GM18867 (cell line): ENCODE measurements around the gene NKX2-1.
A peak's percentile ranks its signal among the peaks of the same experiment; 100 is the strongest.
"Not testable (repeated sequence)": the region's sequence is repeated elsewhere in the genome, so short reads cannot be mapped to it uniquely, and the experiment has no call there.

Experiments used
- ATAC-seq: cut with Tn5 transposase; IDR thresholded peaks from one replicate; pipeline ENCODE4 v1.9.1; 2021; ENCODE audit warnings: mild to moderate bottlenecking, moderate library complexity; ENCODE audit not compliant: unreplicated experiment

NKX2-1 gene

DNA sequence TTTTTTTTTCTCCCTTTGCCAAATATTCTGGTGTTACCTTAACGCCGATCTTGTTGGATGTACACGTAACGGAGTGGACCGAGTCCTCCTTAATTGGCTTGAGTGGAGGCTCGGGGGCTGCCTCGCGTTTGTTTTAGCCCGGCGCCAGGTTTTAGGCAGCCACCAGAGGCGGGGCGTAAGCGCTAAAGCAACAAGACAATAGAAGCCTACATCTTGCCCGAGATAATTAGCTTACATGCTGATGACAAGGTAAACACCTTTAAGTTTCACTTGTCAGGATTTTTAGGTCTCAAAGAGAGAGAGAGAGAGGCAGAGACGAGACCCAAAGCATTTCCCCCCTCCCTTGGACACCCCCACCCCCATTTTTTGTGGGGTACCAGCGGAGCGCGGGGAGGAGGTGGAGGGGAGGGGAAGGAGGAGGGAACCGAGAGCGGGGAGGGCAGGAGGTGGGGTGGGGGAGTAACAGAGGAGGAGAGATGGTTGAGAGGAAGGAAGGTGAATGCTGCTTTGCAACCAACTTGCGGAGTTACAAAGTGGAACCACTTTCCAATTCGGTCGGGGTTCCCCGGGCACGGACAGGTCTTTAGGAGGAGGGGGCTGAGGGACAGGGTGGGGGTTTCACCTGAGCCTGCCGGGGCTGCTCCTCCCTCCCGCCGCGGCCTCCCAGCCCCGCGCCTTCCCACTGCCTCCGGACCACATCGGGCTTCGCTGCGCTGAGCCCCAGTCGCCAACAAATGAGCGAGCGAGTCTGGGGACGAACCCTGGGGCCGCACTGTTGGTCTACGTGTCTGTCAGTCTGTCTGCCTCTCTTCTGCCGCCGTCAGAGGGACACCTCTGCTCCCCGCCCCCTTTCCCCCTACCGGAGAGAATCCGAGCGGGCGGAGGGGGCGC lies at the start of gene NKX2-1:
TSS of gene NKX2-1 (minus strand) at position 802 of the 891 bp plus-strand sequence. CDS start at position 699, 103 bp downstream.
- no peak for ATAC-seq

DNA sequence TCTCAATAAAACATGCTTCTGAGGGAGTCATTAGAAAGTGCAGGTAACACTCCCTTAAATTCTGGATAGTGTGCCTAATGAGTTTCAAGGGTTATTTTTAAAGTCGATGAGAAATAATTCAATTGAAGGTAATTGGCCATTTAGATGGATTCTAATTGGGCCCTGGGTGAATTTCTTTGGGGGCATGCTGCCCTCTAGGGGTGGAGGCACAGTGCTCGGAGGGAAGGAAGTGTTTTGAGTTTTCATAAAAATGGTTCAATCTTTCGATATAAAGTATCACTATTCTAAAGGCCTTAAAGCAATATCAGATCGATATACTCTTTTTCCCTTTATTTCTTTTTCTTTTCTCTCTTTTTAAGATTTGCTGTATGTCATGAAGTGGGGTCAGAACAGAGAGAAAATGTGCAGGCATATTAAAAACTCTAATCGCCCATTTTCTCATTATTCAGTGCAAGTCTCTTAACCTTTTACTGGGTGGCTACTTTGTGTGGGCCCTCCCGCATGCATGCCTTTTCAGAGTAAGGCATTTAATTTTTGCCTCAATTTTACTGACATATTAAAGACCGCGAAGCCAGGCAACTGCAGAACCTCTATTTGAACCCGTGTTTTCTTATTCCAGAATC lies 36.9 kb upstream of the NKX2-1 start:
- ATAC-seq, result peak; percentile 53

DNA sequence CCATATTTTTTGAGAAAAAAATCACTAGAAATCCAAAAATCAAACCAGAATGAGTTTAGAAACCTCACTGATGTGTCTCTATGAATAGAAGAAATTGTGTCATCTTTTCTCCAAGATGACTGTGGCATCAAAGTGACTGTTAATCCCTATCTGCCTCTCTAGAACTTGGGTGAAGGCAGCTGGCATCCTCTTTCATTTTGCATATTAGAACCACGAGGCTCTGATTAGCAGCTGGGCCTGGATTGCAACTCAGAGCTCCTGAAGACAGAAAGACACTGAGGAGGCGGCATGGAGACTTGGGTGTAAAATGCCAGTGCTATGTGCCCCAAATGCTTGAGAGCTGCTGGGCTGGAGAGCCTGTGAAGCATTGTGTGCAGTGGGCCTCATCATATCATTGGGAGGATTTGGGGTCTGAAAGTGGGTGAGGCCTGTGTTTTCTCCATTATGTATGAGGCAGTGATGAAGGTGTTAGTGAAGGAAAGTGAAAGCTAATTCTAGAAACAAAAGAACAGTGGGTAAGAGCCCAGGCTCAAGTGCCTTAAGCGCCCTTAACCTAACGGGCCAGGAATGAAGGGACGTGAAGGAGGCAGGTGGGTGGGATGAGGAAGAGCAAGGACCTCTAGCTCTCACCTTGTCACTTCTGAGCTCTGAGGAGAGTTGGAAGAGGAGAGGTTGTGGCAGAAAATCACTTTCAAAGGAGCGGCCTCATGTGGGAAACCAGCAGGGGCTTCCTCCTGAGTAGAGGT lies 36.1 kb upstream of the NKX2-1 start:
- ATAC-seq, result no peak

DNA sequence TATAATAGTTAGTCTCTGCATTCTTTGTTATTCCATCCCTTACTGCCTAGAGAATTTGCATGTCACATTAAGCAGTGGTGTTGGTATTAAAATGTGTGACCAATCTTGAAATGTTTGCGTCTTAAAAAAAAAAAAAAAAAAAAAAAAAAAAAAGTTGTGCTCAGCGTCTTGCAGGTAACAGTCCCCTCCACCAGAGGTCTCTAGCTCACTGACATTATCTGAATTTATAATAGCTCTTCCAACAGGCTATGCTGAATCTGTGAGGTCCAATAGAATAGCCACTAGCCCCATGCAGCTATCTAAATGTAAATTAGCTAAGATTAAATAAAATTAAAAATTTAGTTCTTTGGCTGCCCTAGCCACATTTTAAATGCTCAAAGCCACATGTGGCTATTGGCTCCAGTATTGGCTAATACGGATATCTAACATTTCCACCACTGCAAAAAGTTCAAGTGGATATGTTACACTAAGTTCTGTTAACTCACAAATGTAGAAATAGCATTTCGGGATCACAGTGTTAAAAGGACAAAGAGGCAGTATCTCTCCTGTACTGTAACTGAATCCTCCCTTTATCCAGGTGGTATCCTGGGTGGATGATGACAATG lies 33.7 kb upstream of the NKX2-1 start:
- ATAC-seq, result no peak

DNA sequence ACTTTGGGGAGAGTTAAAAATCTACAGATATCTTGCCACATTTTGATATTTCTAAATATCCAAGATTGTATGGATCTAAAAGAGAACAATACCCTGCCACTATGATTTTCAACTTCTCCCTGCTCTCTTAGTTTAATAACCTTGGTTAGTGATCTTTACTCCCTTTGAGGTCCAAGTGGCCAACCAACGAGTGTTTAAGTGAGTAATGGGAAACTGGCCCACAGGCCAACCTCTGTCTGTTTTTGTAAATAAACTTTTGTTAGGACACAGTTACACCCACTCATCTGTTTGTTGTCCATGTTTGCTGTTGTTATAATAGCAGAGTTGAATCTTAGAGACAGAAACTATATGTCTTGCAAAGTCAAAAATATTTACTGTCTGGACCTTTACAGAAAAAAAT lies 30.9 kb upstream of the NKX2-1 start:
- no peak for ATAC-seq

DNA sequence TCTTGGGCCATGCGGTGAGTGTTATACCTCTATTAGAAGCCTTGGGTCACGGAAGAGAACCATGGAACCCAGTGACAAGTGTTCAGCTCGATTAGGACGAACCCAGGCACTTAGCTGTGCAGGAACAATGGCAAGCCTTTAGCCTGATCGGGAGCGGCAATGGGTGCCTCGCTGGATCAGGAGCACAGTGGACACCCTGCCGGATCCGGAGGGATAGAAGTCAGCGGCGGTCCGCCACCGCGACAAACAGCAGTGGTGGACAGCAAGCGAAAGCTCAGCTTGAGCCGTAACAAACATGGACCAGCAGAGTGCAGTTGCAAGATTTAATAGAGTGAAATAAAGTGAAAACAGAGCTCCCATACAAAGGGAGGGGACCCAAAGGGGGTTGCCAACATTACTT lies 24.2 kb upstream of the NKX2-1 start:
- ATAC-seq, result not testable (repeated sequence)

DNA sequence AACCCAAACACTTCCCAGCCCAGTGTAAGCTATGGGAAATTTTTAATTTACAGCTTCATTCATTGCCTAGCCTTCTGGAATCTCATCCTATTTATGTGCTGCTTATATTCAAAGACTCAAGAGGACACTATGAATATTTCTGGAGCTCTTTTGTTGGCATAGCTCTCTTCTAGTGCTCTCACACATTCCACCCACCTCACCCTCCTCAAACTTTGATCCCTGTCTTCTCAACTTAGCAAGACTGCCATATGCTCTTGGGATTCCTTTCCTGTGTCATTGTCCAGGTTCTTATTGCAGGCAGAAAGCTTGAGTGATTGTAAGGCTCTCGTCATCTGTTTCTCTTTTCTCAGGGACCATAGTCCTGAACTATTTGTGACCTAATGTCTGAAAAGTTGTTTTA lies 18.0 kb upstream of the NKX2-1 start:
- no peak for ATAC-seq

DNA sequence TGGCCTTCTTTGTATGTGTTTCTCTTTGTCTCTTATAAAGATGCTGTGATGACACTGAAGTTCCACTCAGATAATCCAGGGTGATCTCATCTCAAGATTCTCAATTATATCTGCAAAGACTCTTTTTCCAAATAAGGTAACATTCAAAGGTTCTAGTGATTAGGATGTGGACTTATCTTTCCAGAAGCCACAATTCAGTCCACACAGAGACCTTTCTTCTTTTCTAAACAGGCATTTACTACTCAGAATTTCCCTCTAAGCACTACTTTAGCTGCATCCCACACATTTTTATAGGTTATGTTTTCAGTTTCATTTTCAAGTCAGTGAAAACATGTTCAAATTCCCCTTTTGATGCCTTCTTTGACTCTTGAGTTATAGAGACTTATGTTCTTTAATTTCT lies 9.0 kb upstream of the NKX2-1 start:
- no peak for ATAC-seq

DNA sequence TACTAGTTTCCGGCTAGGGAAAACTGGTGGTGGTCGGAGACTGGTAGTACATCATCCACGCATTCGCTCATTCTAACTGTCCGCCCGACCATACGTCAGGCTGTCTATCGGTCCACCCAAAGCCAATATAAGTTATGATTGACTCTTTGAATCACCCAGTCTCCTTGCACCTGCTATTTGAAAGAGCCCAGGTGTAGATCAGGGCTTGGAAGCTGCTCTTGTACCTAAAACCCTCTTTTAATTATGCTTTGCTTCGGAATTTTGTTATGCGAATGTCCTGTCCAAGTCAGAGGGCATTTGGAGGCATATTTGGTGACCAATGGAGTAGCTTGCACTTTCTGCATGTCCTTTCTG lies 5.7 kb upstream of the NKX2-1 start:
- no peak for ATAC-seq

DNA sequence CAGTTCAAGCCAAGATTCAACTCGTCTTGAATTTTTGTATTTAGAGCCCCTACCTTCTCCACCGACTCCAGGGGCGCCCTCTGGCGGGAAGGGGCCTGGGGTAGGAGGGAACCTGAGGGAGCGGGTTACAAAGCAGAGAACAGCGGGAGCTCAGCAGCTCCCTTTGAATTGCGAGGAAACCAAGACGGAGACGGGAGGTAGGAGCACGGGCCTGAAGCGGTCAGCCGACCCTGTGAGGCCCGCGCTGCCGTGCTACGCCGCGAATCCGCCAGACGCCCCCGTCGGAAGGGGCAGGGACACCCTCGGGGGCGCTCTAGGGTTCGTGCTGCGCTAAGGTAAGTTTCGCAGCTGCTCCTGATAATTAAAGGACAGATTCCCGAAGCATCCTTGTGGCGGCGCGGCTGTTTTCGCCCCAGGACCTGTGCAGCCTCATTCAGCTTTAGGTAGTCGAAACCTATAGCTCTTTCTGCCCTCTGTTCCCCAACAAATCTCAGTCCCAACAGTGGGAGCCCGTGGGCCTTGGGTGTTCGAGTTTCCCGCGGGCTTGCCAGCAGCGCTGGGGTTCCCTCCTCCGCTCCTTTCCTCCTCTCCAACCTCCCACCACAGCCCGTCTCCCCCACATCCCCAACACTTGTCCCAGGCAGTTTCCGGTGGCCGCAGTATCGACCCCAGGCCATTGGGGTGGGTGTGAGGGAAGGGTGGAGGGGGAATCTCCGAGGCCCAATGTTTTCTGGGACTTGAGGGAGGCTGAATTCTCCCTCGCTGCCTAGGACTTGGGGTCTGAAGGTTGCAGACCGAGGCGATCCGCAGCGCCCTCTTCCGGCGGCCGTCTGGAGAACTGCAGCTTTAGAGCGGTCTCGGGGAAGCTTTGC lies 5.1 kb upstream of the NKX2-1 start:
- ATAC-seq, result no peak

DNA sequence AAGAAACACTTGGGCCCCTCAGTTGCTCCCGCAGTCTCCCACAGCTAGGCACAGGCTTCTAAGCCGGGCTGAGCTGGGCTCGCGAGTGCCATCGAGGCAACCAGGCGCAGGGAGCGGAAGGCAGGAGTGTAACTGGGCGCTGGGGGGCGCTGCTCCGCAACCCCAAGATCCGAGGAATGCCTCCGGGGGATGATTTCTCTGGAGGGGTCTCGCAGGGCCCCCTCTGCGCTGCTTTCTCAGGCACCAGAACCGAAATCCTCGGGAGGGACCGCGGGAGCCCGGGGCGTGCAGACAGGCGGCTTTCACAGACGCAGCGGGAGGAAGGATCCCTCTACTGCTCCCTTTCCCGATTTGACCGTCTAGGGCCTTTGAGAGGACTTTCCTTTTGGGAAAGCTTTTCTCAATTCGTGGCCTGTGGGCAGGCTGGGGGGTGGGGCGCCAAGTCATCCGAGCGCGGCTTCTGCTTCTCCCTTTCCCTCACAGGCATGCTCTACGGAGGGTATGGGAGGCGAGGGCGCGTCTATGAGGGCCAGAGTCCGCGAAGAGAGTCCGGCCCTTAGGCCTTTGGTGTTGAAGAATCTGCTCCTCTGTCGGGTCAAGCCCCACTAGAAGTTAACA lies 4.3 kb upstream of the NKX2-1 start:
- no peak for ATAC-seq

DNA sequence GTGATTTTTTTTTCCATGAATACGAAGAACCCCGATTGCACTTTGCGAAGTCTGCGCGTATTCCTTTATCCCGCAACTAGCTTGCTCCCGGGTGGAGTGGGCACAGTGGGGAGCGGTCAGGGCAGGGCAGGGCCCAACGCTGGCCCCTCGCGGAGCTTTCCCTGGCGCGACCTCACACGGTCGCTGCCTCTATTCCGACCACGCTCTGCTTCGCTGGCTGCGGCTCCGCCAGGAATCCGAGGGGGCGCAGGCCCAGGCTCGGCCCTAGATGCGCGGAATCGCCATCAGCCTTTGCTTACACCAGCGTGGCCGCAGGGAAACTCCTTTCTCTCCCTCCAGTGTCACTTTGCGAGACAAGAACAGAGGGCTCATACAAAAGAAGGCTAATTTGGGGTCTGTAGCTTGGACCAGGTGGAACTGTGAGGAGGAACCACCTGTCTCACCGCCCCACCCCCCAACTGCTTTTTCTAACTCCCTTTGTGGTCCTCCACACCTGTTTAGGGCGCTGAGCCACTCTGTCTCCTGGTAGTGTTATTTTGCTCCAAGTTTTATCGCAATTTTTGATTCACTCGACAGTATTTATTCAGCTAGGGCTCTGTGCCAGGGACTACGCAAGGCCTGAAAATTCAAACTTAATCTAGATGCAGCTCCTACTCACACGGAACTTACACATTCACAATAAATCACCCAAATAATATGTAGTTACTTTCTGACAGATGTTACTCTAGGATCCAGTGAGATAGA lies 3.1 kb upstream of the NKX2-1 start:
- no peak for ATAC-seq

DNA sequence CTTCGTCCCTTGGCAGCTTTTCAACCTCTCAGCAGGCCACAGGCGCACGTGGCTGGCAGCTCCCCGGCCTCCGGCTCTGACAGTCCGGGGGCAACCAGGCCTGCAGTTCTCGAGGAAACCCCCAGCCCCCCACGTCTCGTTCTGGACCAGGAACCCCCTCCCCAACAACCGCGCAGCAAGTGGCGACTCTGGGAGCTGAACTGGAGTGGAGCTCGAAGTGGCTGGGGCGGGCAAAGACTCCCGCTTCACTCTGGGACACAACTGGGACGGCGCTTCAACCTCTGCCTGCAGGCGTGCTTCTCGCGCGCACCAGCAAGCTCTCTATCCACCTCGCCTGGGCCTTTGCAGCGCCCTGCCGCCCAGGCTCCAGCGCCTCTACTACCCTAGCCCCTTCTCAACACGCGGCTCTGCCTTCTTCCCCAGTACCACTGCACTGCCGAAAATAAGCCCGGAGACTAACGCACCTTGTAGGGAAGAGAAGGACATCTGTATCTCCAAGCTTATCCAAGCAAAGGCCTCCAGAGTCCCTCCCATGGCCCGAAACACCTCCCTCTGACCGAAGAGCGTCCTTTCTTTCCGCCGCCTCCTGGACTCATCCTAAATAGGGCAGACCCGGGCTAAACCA lies 2.4 kb upstream of the NKX2-1 start:
- no peak for ATAC-seq

DNA sequence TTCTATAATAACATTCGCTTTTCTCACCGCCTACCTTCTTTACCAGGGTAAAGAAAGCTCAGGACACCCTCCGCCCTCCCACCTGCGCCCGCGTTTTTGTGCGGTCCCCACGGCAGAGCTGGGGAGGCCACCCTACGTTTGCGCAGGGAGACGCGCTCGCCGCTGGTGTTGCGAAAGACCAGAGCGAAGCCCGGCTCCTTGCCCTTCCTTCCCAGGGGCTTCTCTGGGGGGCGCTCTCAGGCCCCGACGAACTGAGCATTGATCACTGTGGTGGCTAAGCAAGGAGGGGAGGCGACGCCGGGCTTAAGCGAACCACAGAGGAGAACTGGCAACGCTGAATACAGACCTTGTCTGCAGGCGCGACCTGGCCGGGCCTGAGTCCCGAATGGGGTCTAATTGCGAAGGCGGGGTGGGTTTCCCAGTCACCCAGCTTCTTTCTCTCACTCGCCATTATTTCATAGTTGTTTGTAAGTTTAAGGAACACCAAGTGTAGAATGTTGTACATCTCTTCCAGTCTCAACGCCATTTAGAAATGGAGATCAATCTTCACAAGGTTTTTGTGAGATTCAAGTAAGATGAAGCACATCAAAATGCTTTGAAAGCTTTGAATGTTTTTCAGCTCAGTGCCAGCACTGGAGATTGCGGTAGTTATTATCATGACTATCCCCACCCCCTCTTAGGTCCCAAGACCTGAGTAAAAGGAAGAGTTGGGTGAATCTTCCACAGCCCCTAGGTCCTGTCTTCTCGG lies 1.7 kb upstream of the NKX2-1 start:
- ATAC-seq, result no peak

DNA sequence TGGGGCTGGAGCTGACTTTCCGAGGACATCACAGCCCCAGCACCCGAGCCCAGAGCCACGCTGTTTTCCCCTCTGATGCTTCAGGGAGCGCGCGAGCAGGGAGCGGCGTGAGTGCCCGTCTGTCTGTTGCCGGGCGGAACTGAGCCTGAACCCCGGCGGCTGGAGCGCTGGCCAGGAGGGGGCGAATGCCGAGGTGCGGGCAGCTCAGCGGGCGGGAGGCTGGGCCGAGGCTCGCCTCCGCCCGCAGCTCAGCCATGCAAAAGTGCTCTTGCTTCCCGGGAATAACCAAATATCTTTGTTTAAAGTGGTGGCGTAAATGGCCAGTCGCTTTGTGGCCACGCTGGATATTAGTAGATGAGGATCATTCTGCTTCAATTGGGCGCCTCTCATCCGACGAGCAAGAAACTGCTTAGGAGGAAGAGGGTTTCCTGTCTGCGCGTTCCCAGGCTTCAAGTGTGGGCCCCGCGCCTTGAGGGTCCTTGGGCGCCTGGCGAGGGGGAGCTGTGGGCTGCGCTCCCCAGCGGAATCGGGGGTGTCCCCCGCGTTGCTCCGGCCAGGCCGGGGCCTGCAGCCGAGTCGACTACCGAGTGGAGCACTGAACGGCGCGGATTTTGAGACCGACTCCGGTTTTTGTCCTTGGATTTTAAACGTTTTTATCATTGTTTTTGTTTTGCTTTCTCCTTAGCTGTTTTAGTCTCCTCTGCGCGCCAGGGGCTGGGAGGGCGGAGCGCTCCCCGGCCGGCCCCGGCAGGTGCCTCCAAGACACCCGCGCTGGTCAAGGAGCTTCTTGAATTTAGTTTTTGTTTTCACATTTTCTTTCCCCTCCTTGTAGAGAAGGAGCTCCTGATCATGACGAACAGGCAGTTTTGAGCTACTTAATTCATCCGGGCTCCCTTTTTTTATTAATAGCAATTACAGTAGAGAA lies 831 bp upstream of the NKX2-1 start:
- peak; percentile 65 for ATAC-seq

DNA sequence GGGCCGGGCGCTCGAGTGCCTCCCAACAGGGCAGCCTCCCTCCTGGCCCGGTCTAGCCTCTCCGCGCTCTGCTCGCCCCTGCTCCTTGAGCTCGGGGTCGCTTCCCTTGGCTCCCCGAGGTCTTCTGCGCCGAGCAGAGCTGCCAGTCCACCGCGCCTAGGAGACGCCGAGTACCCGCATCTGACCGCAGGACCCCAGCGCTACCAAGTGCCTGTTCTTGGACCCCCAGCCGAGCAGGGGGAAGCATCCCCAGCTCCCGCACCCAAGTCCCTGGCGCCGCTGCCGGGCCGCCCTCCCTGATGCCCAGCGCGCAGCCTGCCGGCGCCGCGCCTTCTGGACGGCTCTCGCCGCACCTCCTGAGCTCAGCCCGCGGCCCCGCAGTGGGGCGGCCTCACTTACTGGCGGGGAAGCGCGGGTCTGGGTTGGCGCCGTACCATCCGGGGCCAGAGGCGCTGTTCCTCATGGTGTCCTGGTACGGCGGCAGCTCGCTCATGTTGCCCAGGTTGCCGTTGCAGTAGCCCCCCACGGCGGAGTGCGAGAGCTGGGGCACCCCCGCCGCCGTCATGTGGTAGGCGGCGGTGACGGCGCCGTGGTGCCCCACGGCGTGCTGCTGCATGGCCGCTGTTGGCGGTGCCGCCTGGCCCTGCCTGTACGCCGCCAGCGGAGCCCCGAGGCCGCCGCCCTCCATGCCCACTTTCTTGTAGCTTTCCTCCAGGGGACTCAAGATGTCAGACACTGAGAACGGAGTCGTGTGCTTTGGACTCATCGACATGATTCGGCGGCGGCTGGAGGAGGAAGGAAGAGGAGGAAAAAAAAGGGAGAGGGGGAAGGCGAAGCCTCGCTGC lies 1.2 kb downstream of the NKX2-1 start:
- ATAC-seq, result no peak
